Memory B cell (primary cell): ENCODE results near the gene UCHL5.

Source experiments
- ATAC-seq: fragments of 150-1000 bp; cut with Tn5 transposase; 2 replicates; pipeline ENCODE4 v1.10.0; 2021; ENCODE audit warnings: low read depth, mild to moderate bottlenecking, moderate library complexity
- DNase-seq, 2 donors: peaks; one replicate each; pipeline ENCODE4 v3.0.0; 2022; ENCODE audit warnings: low spot score in 2 of 2
- H3K27ac Mint-ChIP-seq: one replicate; pipeline ENCODE4 v1.8.0; 2022; ENCODE audit warnings: mild to moderate bottlenecking, moderate library complexity, mixed read lengths
- H3K27me3 Mint-ChIP-seq: one replicate; pipeline ENCODE4 v1.8.0; 2022; ENCODE audit warnings: mixed read lengths
- H3K36me3 Mint-ChIP-seq: one replicate; pipeline ENCODE4 v1.8.0; 2022; ENCODE audit warnings: mild to moderate bottlenecking, mixed read lengths
- H3K4me1 Mint-ChIP-seq: one replicate; pipeline ENCODE4 v1.8.0; 2022; ENCODE audit warnings: mixed read lengths
- H3K4me3 Mint-ChIP-seq: one replicate; pipeline ENCODE4 v1.8.0; 2022; ENCODE audit warnings: mild to moderate bottlenecking, moderate library complexity, mixed read lengths
- H3K9me3 Mint-ChIP-seq: one replicate; pipeline ENCODE4 v1.8.0; 2022; ENCODE audit warnings: mixed read lengths

The UCHL5 gene

GRCh38 chr1:193059282-193060114 lies at the start of gene UCHL5, which contains the start of gene RO60:
Gene UCHL5 (minus strand): TSS chr1:193059360. CDS start chr1:193059260, 100 bp downstream.
Gene RO60 (plus strand): TSS chr1:193059612. CDS start chr1:193069055, 9,443 bp downstream.
- Mint-ChIP-seq H3K4me1 (peaks cover 24% of the 10 kb centered on the region), H3K4me3 (peak within 1 kb of the TSS; percentile 98), H3K9me3 (no peaks in the 10 kb centered on the region), H3K27me3 (no peaks in the 10 kb centered on the region), H3K36me3 (peaks cover 1% of the 10 kb centered on the region), H3K27ac (peak within 1 kb of the TSS; percentile 96)
- DNase-seq = peak; percentile 80 to 88
- peak; percentile 91 for ATAC-seq

- H3K9me3 Mint-ChIP-seq = no peaks in the 10 kb centered on the region
- H3K36me3 Mint-ChIP-seq = no peaks in the 10 kb centered on the region
- H3K27ac Mint-ChIP-seq = peak overlapping the region; percentile 5
- DNase-seq (no peak), ATAC-seq (no peak)
- no peaks in the 10 kb centered on the region for H3K27me3 Mint-ChIP-seq
- peaks cover 14% of the 10 kb centered on the region for H3K4me1 Mint-ChIP-seq
- no peak overlapping the region for H3K4me3 Mint-ChIP-seq
Observed at GRCh38 chr1:193108471-193108870, 49.3 kb upstream of the UCHL5 start.

- H3K27ac Mint-ChIP-seq = peak overlapping the region; percentile 65
- H3K9me3 Mint-ChIP-seq = no peaks in the 10 kb centered on the region
- peaks cover 15% of the 10 kb centered on the region for H3K4me1 Mint-ChIP-seq
- no peak for ATAC-seq
- peak overlapping the region; percentile 89 for H3K4me3 Mint-ChIP-seq
- no peaks in the 10 kb centered on the region for H3K27me3 Mint-ChIP-seq
- DNase-seq = no peak
- no peaks in the 10 kb centered on the region for H3K36me3 Mint-ChIP-seq
Observed at GRCh38 chr1:193105821-193106177, 46.6 kb upstream of the UCHL5 start.

GRCh38 chr1:193104907-193105820 lies 46.0 kb upstream of the UCHL5 start, which contains the start of gene GLRX2:
Gene GLRX2 (minus strand): TSS chr1:193105414. CDS start chr1:193105382, 32 bp downstream.
- DNase-seq = peak; percentile 15 to 25
- peak within 1 kb of the TSS; percentile 89 for H3K4me3 Mint-ChIP-seq

GRCh38 chr1:193104502-193104906 lies 45.3 kb upstream of the UCHL5 start:
- Mint-ChIP-seq H3K36me3 (peaks cover 3% of the 10 kb centered on the region), H3K27ac (peak overlapping the region; percentile 65), H3K4me3 (peak overlapping the region; percentile 89), H3K4me1 (peaks cover 15% of the 10 kb centered on the region), H3K9me3 (no peaks in the 10 kb centered on the region), H3K27me3 (no peaks in the 10 kb centered on the region)
- no peak for DNase-seq
- peak; percentile 26 for ATAC-seq

More at GRCh38 chr1:193104907-193105820, 46.0 kb upstream of the UCHL5 start, which contains the start of gene GLRX2:
- Mint-ChIP-seq H3K27ac (peak within 1 kb of the TSS; percentile 65), H3K4me1 (peaks cover 15% of the 10 kb centered on the region), H3K36me3 (peaks cover 3% of the 10 kb centered on the region), H3K9me3 (no peaks in the 10 kb centered on the region), H3K27me3 (no peaks in the 10 kb centered on the region)
- peak; percentile 83 for ATAC-seq

- H3K27ac Mint-ChIP-seq = peak overlapping the region; percentile 65
- DNase-seq = no peak
Observed at GRCh38 chr1:193103759-193104501, 44.8 kb upstream of the UCHL5 start.

GRCh38 chr1:193102662-193103061 lies 43.5 kb upstream of the UCHL5 start:
- no peak for ATAC-seq
- no peaks in the 10 kb centered on the region for H3K27me3 Mint-ChIP-seq
- no peak overlapping the region for H3K4me3 Mint-ChIP-seq

More at GRCh38 chr1:193103759-193104501, 44.8 kb upstream of the UCHL5 start:
- Mint-ChIP-seq H3K9me3 (no peaks in the 10 kb centered on the region), H3K36me3 (peaks cover 3% of the 10 kb centered on the region), H3K4me1 (peaks cover 15% of the 10 kb centered on the region), H3K27me3 (no peaks in the 10 kb centered on the region), H3K4me3 (peak overlapping the region; percentile 89)
- no peak for ATAC-seq

GRCh38 chr1:193094112-193094511 lies 35.0 kb upstream of the UCHL5 start:
- no peak overlapping the region for H3K4me3 Mint-ChIP-seq
- no peaks in the 10 kb centered on the region for H3K9me3 Mint-ChIP-seq
- H3K27me3 Mint-ChIP-seq = no peaks in the 10 kb centered on the region
- peaks cover 8% of the 10 kb centered on the region for H3K36me3 Mint-ChIP-seq
- H3K4me1 Mint-ChIP-seq = no peaks in the 10 kb centered on the region
- H3K27ac Mint-ChIP-seq = peak overlapping the region; percentile 20
- no peak for ATAC-seq
- DNase-seq = no peak

More at GRCh38 chr1:193102662-193103061, 43.5 kb upstream of the UCHL5 start:
- H3K4me1 Mint-ChIP-seq = peaks cover 15% of the 10 kb centered on the region
- DNase-seq = no peak
- no peaks in the 10 kb centered on the region for H3K9me3 Mint-ChIP-seq
- peaks cover 3% of the 10 kb centered on the region for H3K36me3 Mint-ChIP-seq
- no peak overlapping the region for H3K27ac Mint-ChIP-seq

- ATAC-seq = no peak
- H3K27ac Mint-ChIP-seq = no peak overlapping the region
- no peaks in the 10 kb centered on the region for H3K27me3 Mint-ChIP-seq
- no peaks in the 10 kb centered on the region for H3K9me3 Mint-ChIP-seq
- no peak for DNase-seq
- no peaks in the 10 kb centered on the region for H3K36me3 Mint-ChIP-seq
- no peak overlapping the region for H3K4me3 Mint-ChIP-seq
- no peaks in the 10 kb centered on the region for H3K4me1 Mint-ChIP-seq
Observed at GRCh38 chr1:193090865-193091264, 31.7 kb upstream of the UCHL5 start.

- no peaks in the 10 kb centered on the region for H3K27me3 Mint-ChIP-seq
- no peak for DNase-seq
- no peaks in the 10 kb centered on the region for H3K9me3 Mint-ChIP-seq
- no peak for ATAC-seq
- H3K36me3 Mint-ChIP-seq = peaks cover 9% of the 10 kb centered on the region
- no peaks in the 10 kb centered on the region for H3K4me1 Mint-ChIP-seq
- H3K27ac Mint-ChIP-seq = no peak overlapping the region
- H3K4me3 Mint-ChIP-seq = no peak overlapping the region
Observed at GRCh38 chr1:193087893-193088292, 28.7 kb upstream of the UCHL5 start.

- no peak overlapping the region for H3K27ac Mint-ChIP-seq
- no peaks in the 10 kb centered on the region for H3K27me3 Mint-ChIP-seq
- no peak for DNase-seq
- ATAC-seq = no peak
- no peak overlapping the region for H3K4me3 Mint-ChIP-seq
- no peaks in the 10 kb centered on the region for H3K9me3 Mint-ChIP-seq
- no peaks in the 10 kb centered on the region for H3K4me1 Mint-ChIP-seq
- H3K36me3 Mint-ChIP-seq = peaks cover 11% of the 10 kb centered on the region
Observed at GRCh38 chr1:193086342-193086741, 27.2 kb upstream of the UCHL5 start.

- ATAC-seq = no peak
- H3K27me3 Mint-ChIP-seq = no peaks in the 10 kb centered on the region
- H3K4me1 Mint-ChIP-seq = no peaks in the 10 kb centered on the region
- peak overlapping the region; percentile 65 for H3K27ac Mint-ChIP-seq
- H3K4me3 Mint-ChIP-seq = no peak overlapping the region
- DNase-seq = no peak
- H3K9me3 Mint-ChIP-seq = no peaks in the 10 kb centered on the region
- peaks cover 13% of the 10 kb centered on the region for H3K36me3 Mint-ChIP-seq
Observed at GRCh38 chr1:193085263-193085662, 26.1 kb upstream of the UCHL5 start.

GRCh38 chr1:193083365-193084088 lies 24.4 kb upstream of the UCHL5 start:
- no peaks in the 10 kb centered on the region for H3K4me1 Mint-ChIP-seq
- H3K27ac Mint-ChIP-seq = peak overlapping the region; percentile 84
- H3K4me3 Mint-ChIP-seq = no peak overlapping the region
- peak in 1 of 2 donors; percentile 13 for DNase-seq
- H3K9me3 Mint-ChIP-seq = no peaks in the 10 kb centered on the region
- H3K36me3 Mint-ChIP-seq = peaks cover 23% of the 10 kb centered on the region
- ATAC-seq = peak; percentile 91
- no peaks in the 10 kb centered on the region for H3K27me3 Mint-ChIP-seq
